Astrocyte of the spinal cord (primary cell): ENCODE data around the gene KIRREL2.

Experiments
- DNase-seq: peaks from one replicate; pipeline ENCODE4 v3.0.0; 2011; ENCODE audit warnings: low read depth, low spot score
- H3K4me3 ChIP-seq: 2 replicates; pipeline ENCODE4 v1.5.1; 2011; ENCODE audit warnings: low read depth, mild to moderate bottlenecking, low read length, moderate library complexity
- CTCF ChIP-seq: IDR thresholded peaks from 2 replicates; pipeline ENCODE4 v1.5.1; 2012; ENCODE audit warnings: low read depth, mild to moderate bottlenecking, low read length, inconsistent platforms
- in situ Hi-C: cut with HindIII; loops from 2 replicates; pipeline ENCODE4 v1.10.0; 2017; ENCODE audit warnings: low sequenced_read_pairs

The KIRREL2 gene

GRCh38 chr19:35860818-35861639, 4.3 kb downstream of the KIRREL2 start:
- H3K4me3 ChIP-seq, result no peak overlapping the region
- no peak for TF ChIP-seq CTCF
- DNase-seq, result no peak
- in situ Hi-C loops, result no loop called here

GRCh38 chr19:35861640-35862160, 5.0 kb downstream of the KIRREL2 start:
- H3K4me3 ChIP-seq, result no peak overlapping the region
- TF ChIP-seq CTCF, result no peak
- in situ Hi-C loops, result no loop called here
- DNase-seq, result no peak

- in situ Hi-C loops, result no loop called here
- no peak overlapping the region for H3K4me3 ChIP-seq
- TF ChIP-seq CTCF, result no peak
- no peak for DNase-seq
Measured at GRCh38 chr19:35862528-35862927, 5.8 kb downstream of the KIRREL2 start.

GRCh38 chr19:35863018-35863417, 6.3 kb downstream of the KIRREL2 start:
- H3K4me3 ChIP-seq, result no peak overlapping the region
- in situ Hi-C loops, result no loop called here
- no peak for DNase-seq
- TF ChIP-seq CTCF, result no peak

- no peak for TF ChIP-seq CTCF
- DNase-seq, result no peak
- in situ Hi-C loops, result no loop called here
- H3K4me3 ChIP-seq, result peak within 1 kb of the TSS; percentile 17
Measured at GRCh38 chr19:35868172-35868822, 11.6 kb downstream of the KIRREL2 start, which contains the start of gene APLP1. TSS of gene APLP1 (plus strand) at chr19:35868574. CDS start at chr19:35868637, 63 bp downstream.

GRCh38 chr19:35868823-35869326, 12.2 kb downstream of the KIRREL2 start:
- in situ Hi-C loops, result no loop called here
- peak overlapping the region; percentile 17 for H3K4me3 ChIP-seq
- no peak for TF ChIP-seq CTCF
- DNase-seq, result no peak
